ENCODE data around the gene MACROD2. TPM values are rescaled to one million over a fixed set of nuclear protein-coding genes. Genes with fewer than 3 reads are reported as not detected.
"Not testable (repeated sequence)": the region's sequence is repeated elsewhere in the genome, so short reads cannot be mapped to it uniquely, and the experiment has no call there.

MACROD2 gene
- total RNA-seq, 1 donor from 2014 or later: 0.46 TPM

- no peak for DNase-seq (ENCODE audit: low read depth, low spot score)
These were observed 907.2 kb downstream of the MACROD2 start for GRCh38 chr20:14902432-14903089.

DNA sequence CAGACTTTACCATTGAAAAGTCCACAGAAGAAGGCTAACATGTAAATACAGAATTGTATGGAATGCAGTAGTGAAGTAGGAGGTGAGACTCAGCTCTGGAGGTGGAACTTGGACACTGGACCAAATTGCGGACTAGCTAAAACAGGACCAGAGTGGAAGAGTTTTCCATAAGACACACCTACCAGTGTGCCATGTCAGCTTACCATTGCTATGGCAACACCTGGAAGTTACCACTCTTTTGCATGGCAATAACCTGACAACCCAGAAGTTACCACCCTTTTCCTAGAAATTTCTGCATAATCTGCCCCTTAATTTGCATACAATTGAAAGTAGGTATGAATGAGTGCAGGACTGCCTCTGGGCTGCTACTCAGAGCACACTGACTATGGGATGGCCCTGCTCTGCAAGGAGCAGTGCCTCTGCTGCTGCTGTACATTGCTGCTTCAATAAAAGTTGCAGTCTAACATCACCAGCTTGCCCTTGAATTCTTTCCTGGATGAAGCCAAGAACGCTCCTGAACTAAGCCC is 911.7 kb downstream of the MACROD2 start:
- no peak for DNase-seq (ENCODE audit: low read depth, low spot score)

DNA sequence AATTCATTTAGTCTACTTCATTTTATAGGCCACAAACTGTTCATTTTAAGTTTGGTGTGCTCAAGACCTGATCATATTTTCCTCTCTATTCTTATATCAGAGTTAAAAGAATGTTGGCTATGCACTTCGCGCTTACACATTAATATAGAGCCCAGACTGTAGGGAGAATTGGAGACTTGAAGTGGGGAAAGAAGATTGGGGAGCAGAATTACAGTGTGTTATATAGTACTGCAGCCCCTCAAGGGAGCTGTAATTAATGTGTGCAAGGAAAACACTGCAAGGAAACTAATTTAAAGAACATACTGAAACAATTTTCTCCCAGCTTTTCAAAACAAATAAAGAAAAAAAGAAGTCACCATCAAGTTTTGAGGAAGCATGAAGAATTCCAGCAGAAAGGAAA is 914.8 kb downstream of the MACROD2 start:
- DNase-seq (ENCODE audit: low read depth, low spot score): no peak

- DNase-seq (ENCODE audit: low read depth, low spot score): no peak
These were observed 918.7 kb downstream of the MACROD2 start for GRCh38 chr20:14913896-14914620.

DNA sequence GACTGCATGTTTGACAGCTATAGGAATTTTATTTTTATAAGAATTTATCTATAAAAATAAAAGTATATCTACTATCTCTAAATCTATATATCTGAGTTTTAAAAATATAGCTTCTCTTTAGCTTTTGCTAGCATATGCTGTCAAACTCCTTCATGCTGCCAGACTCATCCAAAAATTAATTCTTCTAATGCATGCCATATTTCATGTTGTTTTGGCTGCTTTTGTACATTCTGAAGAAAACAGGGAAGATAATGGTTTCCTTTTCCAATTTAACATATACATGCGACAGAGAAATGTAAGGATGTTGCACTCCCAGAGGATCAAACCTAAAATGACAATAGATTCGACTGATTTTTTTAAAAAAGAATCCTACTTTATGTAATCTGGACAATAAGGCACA is 919.3 kb downstream of the MACROD2 start:
- no peak for DNase-seq (ENCODE audit: low read depth, low spot score)

- DNase-seq (ENCODE audit: low read depth, low spot score): no peak
These were observed 920.0 kb downstream of the MACROD2 start for GRCh38 chr20:14915356-14915755.

GRCh38 chr20:14916360-14916920 is 921.1 kb downstream of the MACROD2 start:
- DNase-seq (ENCODE audit: low read depth, low spot score): no peak

DNA sequence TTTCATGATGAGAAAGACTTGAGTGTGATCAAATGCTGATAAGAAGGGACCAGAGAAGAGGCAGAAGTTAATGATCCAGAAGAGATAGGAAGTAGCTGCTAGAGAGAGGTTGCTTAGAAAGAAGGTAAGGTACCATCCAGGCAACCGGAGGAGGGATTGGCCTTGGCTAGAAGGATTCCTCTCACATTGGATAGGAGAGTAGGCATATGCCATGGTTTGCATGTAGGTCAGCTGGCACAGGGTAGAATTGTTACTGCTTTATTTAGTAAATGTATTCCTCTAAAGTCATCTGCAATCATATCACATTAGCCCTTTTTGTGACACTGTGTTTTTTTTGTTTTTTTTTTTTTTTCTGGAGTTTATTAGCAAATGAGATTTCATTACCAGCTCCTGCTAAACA is 923.0 kb downstream of the MACROD2 start:
- no peak for DNase-seq (ENCODE audit: low read depth, low spot score)

- DNase-seq (ENCODE audit: low read depth, low spot score): no peak
These were observed 923.7 kb downstream of the MACROD2 start for GRCh38 chr20:14918976-14919375.

GRCh38 chr20:14919501-14920081 is 924.3 kb downstream of the MACROD2 start:
- no peak for DNase-seq (ENCODE audit: low read depth, low spot score)

DNA sequence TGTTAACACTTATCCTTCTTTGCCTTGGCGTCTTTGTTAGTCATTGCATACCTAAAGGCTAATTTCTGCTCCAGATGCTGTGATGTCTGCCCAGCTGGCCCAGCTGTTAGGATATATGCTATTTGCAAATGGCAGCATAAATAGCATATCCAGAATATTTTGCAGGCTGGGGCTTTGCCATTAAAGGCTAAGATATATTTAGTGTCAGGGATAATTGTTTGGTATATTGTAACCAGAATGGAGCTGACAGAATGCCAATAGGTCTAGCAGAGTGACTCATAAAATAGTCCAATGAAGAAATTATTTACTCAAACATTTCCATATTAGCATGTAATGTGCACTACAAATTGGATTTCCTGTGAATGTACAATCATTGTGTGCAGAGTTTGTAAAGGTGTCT is 926.2 kb downstream of the MACROD2 start:
- DNase-seq (ENCODE audit: low read depth, low spot score): no peak

- DNase-seq (ENCODE audit: low read depth, low spot score): no peak
These were observed 927.4 kb downstream of the MACROD2 start for GRCh38 chr20:14922503-14923267.

- no peak for DNase-seq (ENCODE audit: low read depth, low spot score)
These were observed 929.1 kb downstream of the MACROD2 start for GRCh38 chr20:14924433-14924832.

DNA sequence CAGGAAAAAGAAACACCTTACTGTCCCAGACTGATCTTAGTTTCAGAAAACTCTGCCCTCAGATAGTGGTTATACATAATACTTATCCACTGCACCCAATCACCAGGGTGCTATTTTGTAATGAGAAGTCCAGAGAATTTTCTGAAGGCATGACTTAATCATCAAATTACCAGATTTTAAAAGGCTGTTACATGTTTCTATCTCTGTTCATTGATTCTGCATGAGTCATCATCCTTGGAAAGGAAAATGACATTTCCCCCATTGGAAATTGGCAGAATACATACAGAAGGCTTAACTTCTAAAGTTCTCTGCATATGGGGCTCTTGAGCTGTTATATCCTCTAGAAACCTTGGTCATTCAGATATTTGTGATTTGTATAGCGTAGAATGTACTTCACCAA is 930.0 kb downstream of the MACROD2 start:
- no peak for DNase-seq (ENCODE audit: low read depth, low spot score)

DNA sequence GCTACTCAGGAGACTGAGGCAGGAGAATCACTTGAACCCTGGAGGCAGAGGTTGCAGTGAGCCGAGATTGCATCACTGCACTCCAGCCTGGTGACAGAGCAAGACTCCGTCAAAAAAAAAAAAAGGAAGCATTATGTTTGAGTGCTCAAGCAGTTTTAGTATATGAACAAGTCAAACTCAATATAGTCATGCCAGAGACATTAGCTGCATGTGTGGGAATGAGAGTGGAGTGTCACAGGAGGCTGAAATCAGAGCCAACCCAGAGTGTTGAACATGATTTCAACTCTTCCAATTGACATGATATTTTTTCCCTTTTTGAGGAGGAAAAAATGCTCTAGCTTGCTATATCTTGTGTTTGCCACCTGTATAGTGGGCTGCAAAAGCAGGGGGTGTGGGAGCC is 931.1 kb downstream of the MACROD2 start:
- not testable (repeated sequence) for DNase-seq (ENCODE audit: low read depth, low spot score)

DNA sequence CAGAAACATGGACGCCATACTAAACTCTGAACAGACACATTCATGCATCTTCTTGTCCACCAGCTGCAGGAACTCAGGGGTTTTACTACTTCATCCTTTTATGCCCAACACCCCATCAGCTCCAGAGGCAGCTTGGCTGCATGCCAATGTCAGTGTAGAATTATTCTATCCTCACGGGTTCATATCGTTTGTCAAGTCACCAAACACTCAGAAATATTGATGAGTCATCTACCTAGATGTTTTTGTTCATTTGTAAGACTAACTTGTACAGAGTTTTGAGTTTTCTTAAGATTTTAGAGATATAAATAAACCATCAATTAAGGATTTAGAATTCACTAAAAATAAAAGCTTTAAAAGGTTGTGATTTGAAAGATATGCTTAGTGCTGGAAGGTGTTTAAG is 932.8 kb downstream of the MACROD2 start:
- no peak for DNase-seq (ENCODE audit: low read depth, low spot score)

GRCh38 chr20:14929388-14929787 is 934.1 kb downstream of the MACROD2 start:
- no peak for DNase-seq (ENCODE audit: low read depth, low spot score)

DNA sequence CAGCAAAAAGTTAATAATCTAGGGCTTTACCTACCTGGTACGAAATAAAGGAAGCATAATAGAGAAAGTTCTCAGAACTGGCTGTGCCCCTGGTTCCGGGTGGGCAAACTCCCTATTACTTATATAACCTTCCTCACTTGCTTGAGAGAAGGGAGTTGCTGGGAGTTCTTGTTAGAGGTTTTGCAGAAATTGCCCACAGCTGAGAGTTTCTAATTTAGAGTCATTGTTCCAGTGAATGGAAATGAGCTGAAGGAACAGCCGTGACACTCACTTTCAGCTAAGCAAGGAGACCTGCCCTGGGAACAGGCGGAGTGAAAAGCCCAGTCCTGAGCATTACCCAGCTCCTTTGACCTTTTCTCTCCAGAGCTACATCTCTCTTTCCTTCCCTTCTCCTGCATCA is 936.7 kb downstream of the MACROD2 start:
- DNase-seq (ENCODE audit: low read depth, low spot score): no peak

DNA sequence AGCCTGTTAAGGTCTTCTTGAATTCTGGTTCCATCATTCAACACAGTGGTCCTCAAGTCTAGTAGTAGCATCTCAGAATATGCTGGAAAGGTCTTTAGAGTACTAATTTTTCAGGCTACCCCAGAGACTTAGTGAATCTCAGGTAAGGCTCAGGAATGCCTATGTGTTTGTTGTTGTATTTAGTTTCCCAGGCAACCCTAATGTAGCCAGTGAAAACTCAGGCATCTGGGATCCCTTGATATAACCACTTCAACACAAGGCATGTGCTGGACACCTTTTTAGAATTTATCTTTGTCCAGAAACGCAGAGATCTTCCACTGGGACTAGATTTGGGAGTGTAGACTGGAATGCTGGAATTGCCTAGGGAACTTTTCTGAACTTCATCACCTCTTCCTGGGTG is 940.0 kb downstream of the MACROD2 start:
- no peak for DNase-seq (ENCODE audit: low read depth, low spot score)

DNA sequence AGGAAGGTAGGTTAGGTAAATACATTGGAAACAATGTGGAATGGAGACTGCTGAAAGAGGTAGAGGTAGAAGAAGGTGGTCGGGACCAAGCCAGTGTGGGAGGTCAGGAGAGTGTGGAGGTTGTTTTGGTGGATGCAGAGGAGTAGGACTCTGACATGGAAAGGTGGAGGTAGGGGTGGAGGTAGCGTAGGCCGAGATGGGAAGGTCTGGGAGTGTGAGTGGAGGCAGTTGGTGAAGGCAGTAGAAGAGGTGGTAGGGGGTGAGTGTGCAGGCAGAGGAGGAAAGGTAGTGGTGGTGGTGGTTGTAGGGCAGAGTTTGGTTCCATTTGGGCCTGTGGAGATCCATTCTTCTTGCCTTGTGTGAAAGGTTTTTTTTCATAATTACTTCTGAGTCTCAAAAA is 941.7 kb downstream of the MACROD2 start:
- no peak for DNase-seq (ENCODE audit: low read depth, low spot score)

- no peak for DNase-seq (ENCODE audit: low read depth, low spot score)
These were observed 942.5 kb downstream of the MACROD2 start for GRCh38 chr20:14937846-14938245.

GRCh38 chr20:14947536-14947935 is 952.2 kb downstream of the MACROD2 start:
- DNase-seq (ENCODE audit: low read depth, low spot score): no peak
